WTC11 (cell line): ENCODE results near the gene ITM2C. TPM values are rescaled to one million over a fixed set of nuclear protein-coding genes. Genes with fewer than 3 reads are reported as not detected.

Experiments used
- ATAC-seq: fragments of 200-7000 bp; cut with Tn5 transposase; 2 replicates; pipeline ENCODE4 v1.10.0; 2021; ENCODE audit warnings: mild to moderate bottlenecking, moderate library complexity
- CTCF ChIA-PET: fragments of 300-600 bp; sonication (Branson Sonifier 250); formaldehyde crosslinking; loops from one replicate; lab custom pipeline; 2021; ENCODE audit warnings: antibody characterized with exemption; lab: Charles Lee
- POLR2A ChIA-PET: fragments of 350-600 bp; sonication (Branson Sonifier 250); formaldehyde crosslinking; loops from one replicate; lab custom pipeline; 2021; ENCODE audit warnings: antibody characterized with exemption; lab: Charles Lee
- DNase-seq: peaks from one replicate; pipeline ENCODE4 v3.0.0; 2021; ENCODE audit warnings: low spot score
- H3K27ac Mint-ChIP-seq: 2 replicates; pipeline ENCODE4 v1.8.0; 2021; ENCODE audit warnings: mixed read lengths
- H3K27me3 Mint-ChIP-seq: 2 replicates; pipeline ENCODE4 v1.8.0; 2021; ENCODE audit warnings: low read depth, mild to moderate bottlenecking, moderate library complexity, mixed read lengths
- H3K36me3 Mint-ChIP-seq: 2 replicates; pipeline ENCODE4 v1.8.0; 2021; ENCODE audit warnings: mixed read lengths
- H3K4me1 Mint-ChIP-seq: 2 replicates; pipeline ENCODE4 v1.8.0; 2022; ENCODE audit warnings: mixed read lengths
- H3K4me3 Mint-ChIP-seq: 2 replicates; pipeline ENCODE4 v1.8.0; 2021; ENCODE audit warnings: mild to moderate bottlenecking, moderate library complexity, mixed read lengths
- H3K9me3 Mint-ChIP-seq: 2 replicates; pipeline ENCODE4 v1.8.0; 2021; ENCODE audit warnings: mixed read lengths
- ARID4B ChIP-seq: sonication (generic); formaldehyde crosslinking; IDR thresholded peaks from 2 replicates; pipeline ENCODE4 v1.8.0; 2023; ENCODE audit warnings: missing genetic modification reagents, mild to moderate bottlenecking, borderline replicate concordance
- E2F4 ChIP-seq: sonication (generic); formaldehyde crosslinking; IDR thresholded peaks from 2 replicates; pipeline ENCODE4 v1.8.1; 2022; ENCODE audit warnings: low read depth, mild to moderate bottlenecking, moderate library complexity, missing genetic modification reagents, borderline replicate concordance
- KAT7 ChIP-seq: sonication (generic); formaldehyde crosslinking; IDR thresholded peaks from 2 replicates; pipeline ENCODE4 v1.8.1; 2023; ENCODE audit warnings: missing genetic modification reagents, mild to moderate bottlenecking, borderline replicate concordance
- NFE2L1 ChIP-seq: sonication (generic); formaldehyde crosslinking; IDR thresholded peaks from 2 replicates; pipeline ENCODE4 v1.8.1; 2023; ENCODE audit warnings: missing genetic modification reagents
- NR1H2 ChIP-seq: sonication (generic); formaldehyde crosslinking; IDR thresholded peaks from 2 replicates; pipeline ENCODE4 v1.9.0; 2021; ENCODE audit warnings: mild to moderate bottlenecking, moderate library complexity, missing genetic modification reagents
- ZNF121 ChIP-seq: sonication (generic); formaldehyde crosslinking; IDR thresholded peaks from 2 replicates; pipeline ENCODE4 v1.8.0; 2023; ENCODE audit warnings: missing genetic modification reagents
- ZNF263 ChIP-seq: sonication (generic); formaldehyde crosslinking; IDR thresholded peaks from 2 replicates; pipeline ENCODE4 v1.8.1; 2022; ENCODE audit warnings: low read depth, mild to moderate bottlenecking, moderate library complexity, missing genetic modification reagents
- ZNF423 ChIP-seq: fragments of 250-450 bp; sonication (Bioruptor Pico); IDR thresholded peaks from 2 replicates; pipeline ENCODE4 v2.1.2; 2022; ENCODE audit warnings: mild to moderate bottlenecking, moderate library complexity
- ZNF671 ChIP-seq: fragments of 250-450 bp; sonication (Bioruptor Pico); IDR thresholded peaks from 2 replicates; pipeline ENCODE4 v1.8.0; 2021; ENCODE audit warnings: mild to moderate bottlenecking
- total RNA-seq: library from RNA; stranded (reverse); gene quantifications from 3 replicates; pipeline ENCODE4 v1.2.3, GENCODE V29; 2021
- TF ChIP-seq, protein P1 (sequence below): sonication (generic); formaldehyde crosslinking; IDR thresholded peaks from 2 replicates; pipeline ENCODE4 v1.8.0; 2023; ENCODE audit warnings: missing genetic modification reagents
- TF ChIP-seq, protein P2 (sequence below): sonication (generic); formaldehyde crosslinking; IDR thresholded peaks from 2 replicates; pipeline ENCODE4 v1.8.1; 2023; ENCODE audit warnings: mild to moderate bottlenecking, missing genetic modification reagents, borderline replicate concordance
- TF ChIP-seq, protein P3 (sequence below): sonication (generic); formaldehyde crosslinking; IDR thresholded peaks from 2 replicates; pipeline ENCODE4 v1.8.0; 2022; ENCODE audit warnings: missing genetic modification reagents

Gene ITM2C
- total RNA-seq, 1 experiment from 2014 or later, result 316 TPM

DNA sequence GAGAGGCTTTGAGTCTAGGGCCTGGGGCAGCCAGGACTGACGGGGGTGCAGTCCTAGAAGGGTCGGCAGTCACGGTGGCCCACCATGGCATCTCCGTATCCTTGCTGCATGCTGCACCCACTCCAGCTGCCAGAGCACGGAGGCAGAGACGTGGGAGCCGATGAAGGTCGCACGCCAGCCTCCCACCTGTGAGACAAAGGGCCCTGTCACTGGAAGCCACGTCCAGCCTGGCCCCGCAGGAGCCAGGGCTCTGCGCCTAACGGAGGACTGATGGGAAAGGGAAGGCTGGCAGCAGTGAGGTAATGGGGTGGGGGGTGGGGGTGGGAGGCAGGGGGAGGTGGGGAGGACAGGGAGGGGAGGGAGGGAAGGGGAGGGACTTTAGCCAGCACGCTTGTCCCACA, 21.9 kb downstream of the ITM2C start:
- ChIA-PET CTCF (interaction anchor here (1.1 to 1.8 kb wide), 3 partner anchors 11 to 39 kb away, joined by 6 to 8 read pairs (median 8); no protein-coding TSS in a partner anchor), POLR2A (no interaction called here)
- no peak overlapping the region for H3K27ac Mint-ChIP-seq
- ATAC-seq, result peak; percentile 40
- no peaks in the 10 kb centered on the region for H3K36me3 Mint-ChIP-seq
- H3K4me3 Mint-ChIP-seq, result no peak overlapping the region
- 0 out of 2 replicates have a peak, but pooled peaks cover 3% of the 10 kb centered on the region for H3K9me3 Mint-ChIP-seq
- peaks cover 25% of the 10 kb centered on the region for H3K4me1 Mint-ChIP-seq
- no peak for DNase-seq
- H3K27me3 Mint-ChIP-seq, result no peaks in the 10 kb centered on the region; the same call in 1 of the 2 replicates
- TF ChIP-seq, protein P1, sequence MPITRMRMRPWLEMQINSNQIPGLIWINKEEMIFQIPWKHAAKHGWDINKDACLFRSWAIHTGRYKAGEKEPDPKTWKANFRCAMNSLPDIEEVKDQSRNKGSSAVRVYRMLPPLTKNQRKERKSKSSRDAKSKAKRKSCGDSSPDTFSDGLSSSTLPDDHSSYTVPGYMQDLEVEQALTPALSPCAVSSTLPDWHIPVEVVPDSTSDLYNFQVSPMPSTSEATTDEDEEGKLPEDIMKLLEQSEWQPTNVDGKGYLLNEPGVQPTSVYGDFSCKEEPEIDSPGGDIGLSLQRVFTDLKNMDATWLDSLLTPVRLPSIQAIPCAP (CRISPR knock-in tag), result no peak
- TF ChIP-seq ZNF121 (CRISPR knock-in tag), result no peak
- TF ChIP-seq E2F4 (CRISPR knock-in tag), result no peak
- TF ChIP-seq, protein P2, sequence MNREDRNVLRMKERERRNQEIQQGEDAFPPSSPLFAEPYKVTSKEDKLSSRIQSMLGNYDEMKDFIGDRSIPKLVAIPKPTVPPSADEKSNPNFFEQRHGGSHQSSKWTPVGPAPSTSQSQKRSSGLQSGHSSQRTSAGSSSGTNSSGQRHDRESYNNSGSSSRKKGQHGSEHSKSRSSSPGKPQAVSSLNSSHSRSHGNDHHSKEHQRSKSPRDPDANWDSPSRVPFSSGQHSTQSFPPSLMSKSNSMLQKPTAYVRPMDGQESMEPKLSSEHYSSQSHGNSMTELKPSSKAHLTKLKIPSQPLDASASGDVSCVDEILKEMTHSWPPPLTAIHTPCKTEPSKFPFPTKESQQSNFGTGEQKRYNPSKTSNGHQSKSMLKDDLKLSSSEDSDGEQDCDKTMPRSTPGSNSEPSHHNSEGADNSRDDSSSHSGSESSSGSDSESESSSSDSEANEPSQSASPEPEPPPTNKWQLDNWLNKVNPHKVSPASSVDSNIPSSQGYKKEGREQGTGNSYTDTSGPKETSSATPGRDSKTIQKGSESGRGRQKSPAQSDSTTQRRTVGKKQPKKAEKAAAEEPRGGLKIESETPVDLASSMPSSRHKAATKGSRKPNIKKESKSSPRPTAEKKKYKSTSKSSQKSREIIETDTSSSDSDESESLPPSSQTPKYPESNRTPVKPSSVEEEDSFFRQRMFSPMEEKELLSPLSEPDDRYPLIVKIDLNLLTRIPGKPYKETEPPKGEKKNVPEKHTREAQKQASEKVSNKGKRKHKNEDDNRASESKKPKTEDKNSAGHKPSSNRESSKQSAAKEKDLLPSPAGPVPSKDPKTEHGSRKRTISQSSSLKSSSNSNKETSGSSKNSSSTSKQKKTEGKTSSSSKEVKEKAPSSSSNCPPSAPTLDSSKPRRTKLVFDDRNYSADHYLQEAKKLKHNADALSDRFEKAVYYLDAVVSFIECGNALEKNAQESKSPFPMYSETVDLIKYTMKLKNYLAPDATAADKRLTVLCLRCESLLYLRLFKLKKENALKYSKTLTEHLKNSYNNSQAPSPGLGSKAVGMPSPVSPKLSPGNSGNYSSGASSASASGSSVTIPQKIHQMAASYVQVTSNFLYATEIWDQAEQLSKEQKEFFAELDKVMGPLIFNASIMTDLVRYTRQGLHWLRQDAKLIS, result no peak
- TF ChIP-seq ZNF423, result no peak
- no peak for TF ChIP-seq ZNF671 (CRISPR knock-in tag)
- no peak for TF ChIP-seq NFE2L1

DNA sequence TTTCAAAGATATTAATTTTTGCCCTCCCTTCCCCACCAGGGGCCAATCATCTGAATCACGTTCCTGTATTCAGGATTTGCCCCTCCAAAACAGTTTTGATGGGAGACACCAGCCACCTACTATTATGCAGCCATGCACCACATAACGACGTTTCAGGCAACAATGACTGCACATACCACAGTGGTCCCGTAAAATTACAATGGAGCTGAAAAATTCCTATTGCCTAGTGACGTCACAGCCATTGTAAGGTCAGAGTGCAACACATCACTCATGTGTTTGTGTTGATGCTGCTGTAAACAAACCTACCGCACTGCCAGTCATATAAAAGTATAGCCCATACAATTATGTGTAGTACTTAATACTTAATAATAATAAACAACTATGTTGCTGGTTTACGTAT, 22.6 kb downstream of the ITM2C start:
- ChIA-PET CTCF (no interaction called here), POLR2A (no interaction called here)
- DNase-seq (no peak), ATAC-seq (no peak)
- Mint-ChIP-seq H3K36me3 (no peaks in the 10 kb centered on the region), H3K4me1 (peaks cover 23% of the 10 kb centered on the region), H3K9me3 (0 out of 2 replicates have a peak, but pooled peaks cover 3% of the 10 kb centered on the region), H3K27me3 (no peaks in the 10 kb centered on the region; the same call in 1 of the 2 replicates), H3K27ac (no peak overlapping the region), H3K4me3 (no peak overlapping the region)
- TF ChIP-seq ARID4B (CRISPR knock-in tag) (no peak), KAT7 (CRISPR knock-in tag) (no peak), ZNF263 (CRISPR knock-in tag) (no peak), NR1H2 (CRISPR knock-in tag) (no peak), ZNF121 (CRISPR knock-in tag) (no peak)
- TF ChIP-seq, protein P3, sequence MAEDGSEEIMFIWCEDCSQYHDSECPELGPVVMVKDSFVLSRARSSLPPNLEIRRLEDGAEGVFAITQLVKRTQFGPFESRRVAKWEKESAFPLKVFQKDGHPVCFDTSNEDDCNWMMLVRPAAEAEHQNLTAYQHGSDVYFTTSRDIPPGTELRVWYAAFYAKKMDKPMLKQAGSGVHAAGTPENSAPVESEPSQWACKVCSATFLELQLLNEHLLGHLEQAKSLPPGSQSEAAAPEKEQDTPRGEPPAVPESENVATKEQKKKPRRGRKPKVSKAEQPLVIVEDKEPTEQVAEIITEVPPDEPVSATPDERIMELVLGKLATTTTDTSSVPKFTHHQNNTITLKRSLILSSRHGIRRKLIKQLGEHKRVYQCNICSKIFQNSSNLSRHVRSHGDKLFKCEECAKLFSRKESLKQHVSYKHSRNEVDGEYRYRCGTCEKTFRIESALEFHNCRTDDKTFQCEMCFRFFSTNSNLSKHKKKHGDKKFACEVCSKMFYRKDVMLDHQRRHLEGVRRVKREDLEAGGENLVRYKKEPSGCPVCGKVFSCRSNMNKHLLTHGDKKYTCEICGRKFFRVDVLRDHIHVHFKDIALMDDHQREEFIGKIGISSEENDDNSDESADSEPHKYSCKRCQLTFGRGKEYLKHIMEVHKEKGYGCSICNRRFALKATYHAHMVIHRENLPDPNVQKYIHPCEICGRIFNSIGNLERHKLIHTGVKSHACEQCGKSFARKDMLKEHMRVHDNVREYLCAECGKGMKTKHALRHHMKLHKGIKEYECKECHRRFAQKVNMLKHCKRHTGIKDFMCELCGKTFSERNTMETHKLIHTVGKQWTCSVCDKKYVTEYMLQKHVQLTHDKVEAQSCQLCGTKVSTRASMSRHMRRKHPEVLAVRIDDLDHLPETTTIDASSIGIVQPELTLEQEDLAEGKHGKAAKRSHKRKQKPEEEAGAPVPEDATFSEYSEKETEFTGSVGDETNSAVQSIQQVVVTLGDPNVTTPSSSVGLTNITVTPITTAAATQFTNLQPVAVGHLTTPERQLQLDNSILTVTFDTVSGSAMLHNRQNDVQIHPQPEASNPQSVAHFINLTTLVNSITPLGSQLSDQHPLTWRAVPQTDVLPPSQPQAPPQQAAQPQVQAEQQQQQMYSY (CRISPR knock-in tag), result no peak
